Fibroblast of the aortic adventitia (primary cell): ENCODE measurements around the gene CTDP1. TPM values are rescaled to one million over a fixed set of nuclear protein-coding genes. Genes with fewer than 3 reads are reported as not detected.

Source experiments
- DNase-seq: peaks from one replicate; pipeline ENCODE4 v3.0.0-alpha.2; 2010; ENCODE audit warnings: low read depth
- H3K4me3 ChIP-seq: 2 replicates; pipeline ENCODE4 v1.5.1; 2011; ENCODE audit warnings: low read depth, mild to moderate bottlenecking, control low read depth, low read length, moderate library complexity
- total RNA-seq: library from RNA; depleted of rRNA; stranded (reverse); fragments of >200 nt; gene quantifications from 2 replicates; pipeline ENCODE4 v1.2.3, GENCODE V29; 2012; ENCODE audit warnings: low replicate concordance
- TF ChIP-seq, protein P1 (sequence below): IDR thresholded peaks from 2 replicates; pipeline ENCODE4 v1.5.1; 2011; ENCODE audit warnings: mild to moderate bottlenecking, low read length, control low read depth, inconsistent platforms; ENCODE audit not compliant: insufficient read depth

CTDP1 gene
- total RNA-seq, 1 donor, result 14.1 TPM

DNA sequence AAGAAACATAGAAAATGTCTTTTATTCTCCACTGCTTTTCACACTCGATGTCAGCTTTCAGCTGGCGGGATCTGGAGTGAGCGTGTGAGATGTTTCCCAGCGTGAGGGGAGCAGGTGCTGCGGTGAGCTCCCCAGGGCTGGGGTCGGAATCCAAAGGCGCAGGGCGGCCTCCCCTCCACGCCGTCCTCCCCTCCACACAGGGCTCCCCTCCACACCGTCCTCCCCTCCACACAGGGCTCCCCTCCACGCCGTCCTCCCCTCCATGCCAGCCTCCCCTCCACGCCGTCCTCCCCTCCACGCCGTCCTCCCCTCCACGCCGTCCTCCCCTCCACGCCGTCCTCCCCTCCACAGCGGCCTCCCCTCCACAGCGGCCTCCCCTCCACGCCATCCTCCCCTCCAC is 91.2 kb downstream of the CTDP1 start:
- DNase-seq, result no peak
- TF ChIP-seq, protein P1, sequence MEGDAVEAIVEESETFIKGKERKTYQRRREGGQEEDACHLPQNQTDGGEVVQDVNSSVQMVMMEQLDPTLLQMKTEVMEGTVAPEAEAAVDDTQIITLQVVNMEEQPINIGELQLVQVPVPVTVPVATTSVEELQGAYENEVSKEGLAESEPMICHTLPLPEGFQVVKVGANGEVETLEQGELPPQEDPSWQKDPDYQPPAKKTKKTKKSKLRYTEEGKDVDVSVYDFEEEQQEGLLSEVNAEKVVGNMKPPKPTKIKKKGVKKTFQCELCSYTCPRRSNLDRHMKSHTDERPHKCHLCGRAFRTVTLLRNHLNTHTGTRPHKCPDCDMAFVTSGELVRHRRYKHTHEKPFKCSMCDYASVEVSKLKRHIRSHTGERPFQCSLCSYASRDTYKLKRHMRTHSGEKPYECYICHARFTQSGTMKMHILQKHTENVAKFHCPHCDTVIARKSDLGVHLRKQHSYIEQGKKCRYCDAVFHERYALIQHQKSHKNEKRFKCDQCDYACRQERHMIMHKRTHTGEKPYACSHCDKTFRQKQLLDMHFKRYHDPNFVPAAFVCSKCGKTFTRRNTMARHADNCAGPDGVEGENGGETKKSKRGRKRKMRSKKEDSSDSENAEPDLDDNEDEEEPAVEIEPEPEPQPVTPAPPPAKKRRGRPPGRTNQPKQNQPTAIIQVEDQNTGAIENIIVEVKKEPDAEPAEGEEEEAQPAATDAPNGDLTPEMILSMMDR, result no peak

DNA sequence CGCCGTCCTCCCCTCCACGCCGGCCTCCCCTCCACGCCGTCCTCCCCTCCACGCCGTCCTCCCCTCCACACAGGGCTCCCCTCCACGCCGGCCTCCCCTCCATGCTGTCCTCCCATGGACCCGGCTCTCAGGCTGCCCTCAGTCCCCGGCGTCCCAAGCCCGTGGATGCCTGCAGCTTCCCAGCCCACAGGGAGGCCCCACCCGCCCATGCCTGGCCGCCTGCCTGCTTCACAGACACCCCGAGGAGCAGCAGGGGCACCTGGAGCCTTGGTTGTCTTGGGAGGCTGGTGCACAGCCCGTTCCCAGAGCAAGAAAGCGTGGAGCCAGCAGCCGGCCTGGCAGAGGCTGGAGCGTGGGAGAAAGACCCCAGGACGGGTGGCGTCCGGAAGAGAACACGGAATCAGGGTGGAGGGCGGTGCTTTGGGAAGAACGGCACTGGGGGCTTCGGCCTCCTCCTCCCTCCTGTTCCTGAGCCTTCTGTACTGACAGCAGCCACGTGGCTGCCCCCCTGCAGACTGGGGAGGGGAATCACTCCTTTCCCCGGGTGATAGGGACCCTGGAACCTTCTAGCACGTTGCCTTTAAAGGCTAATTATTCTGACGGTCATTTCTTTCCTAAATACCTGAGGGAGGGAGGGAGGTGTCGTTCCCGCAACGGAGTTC is 92.0 kb downstream of the CTDP1 start:
- TF ChIP-seq, protein P1, result no peak
- no peak overlapping the region for H3K4me3 ChIP-seq
- no peak for DNase-seq

More for the DNA sequence above, 91.2 kb downstream of the CTDP1 start:
- H3K4me3 ChIP-seq, result no peak overlapping the region

DNA sequence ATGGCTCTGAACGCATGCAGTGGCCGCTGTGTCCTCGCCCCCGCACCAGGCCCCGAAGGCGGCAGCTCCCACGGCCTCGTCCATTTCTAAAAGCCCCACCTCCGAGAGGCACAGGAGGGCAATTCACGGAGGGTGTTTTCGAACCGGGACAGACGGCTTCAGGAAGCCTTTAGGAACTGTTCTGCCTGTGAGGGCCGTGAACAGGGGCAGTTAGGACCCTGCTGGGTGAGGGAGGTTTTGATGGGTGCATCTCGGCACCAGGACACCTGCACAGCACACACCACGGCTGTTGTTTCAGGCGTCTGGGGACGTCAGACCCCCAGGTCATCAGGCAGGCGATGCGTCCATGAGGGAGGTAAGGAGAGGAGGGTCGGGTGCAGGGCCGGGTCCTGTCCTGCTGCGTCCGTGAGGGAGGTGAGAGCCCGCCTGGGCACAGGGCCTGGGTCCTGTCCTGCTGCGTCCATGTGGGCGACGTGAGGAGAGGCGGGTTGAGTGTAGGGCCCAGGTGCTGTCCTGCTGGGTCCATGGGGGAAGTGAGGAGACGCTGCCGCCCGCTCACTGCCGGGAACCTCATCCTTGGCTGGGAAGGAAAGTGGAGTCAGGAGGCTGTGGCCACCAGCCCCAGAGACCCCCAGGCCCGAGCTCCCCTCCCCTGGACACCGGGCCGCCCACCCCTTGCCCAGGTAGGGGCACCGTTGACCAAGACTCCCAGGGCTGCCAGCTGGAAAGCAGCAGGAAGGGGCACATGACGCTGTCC is 92.7 kb downstream of the CTDP1 start:
- no peak overlapping the region for H3K4me3 ChIP-seq
- no peak for DNase-seq
- TF ChIP-seq, protein P1, result no peak

DNA sequence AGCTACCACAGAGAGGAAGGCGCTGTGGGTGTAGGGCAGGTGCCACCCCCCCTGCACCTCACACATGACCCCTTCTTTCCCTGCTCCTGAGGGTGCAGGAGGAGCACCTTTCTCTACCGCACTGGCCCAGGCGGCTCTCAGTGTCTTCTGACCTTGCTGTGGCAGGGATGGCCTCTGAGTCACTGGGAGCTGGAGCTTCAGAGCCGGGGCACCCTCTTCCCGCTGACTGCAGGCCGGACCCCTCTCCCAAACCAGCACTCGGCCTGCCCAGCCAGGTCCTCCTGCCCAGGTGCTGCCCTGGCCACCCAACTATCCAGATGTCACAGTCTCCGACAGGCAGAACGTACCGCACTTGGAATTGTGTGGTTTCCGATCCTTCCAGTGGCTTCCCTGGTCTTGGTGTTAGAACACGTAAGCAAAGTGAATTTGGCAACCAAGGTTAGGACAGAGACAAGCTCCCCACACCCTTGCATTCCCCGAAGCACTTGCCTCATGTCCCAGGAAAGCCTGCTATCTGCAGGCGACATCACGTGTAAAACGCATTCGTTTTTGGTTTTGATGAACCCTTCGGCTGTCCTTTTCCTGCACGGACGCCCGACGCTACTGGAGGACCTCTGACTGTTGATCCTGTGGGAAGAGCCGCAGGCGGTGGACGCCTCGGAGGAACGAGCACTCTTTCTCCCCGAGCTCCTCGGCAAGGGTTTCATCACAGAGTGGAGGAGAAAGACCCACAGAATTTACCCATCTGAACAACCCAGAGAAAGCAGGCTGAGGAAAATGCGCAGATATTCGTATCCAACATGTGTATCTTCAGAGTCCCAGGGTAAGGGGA is 93.5 kb downstream of the CTDP1 start:
- TF ChIP-seq, protein P1, result no peak

DNA sequence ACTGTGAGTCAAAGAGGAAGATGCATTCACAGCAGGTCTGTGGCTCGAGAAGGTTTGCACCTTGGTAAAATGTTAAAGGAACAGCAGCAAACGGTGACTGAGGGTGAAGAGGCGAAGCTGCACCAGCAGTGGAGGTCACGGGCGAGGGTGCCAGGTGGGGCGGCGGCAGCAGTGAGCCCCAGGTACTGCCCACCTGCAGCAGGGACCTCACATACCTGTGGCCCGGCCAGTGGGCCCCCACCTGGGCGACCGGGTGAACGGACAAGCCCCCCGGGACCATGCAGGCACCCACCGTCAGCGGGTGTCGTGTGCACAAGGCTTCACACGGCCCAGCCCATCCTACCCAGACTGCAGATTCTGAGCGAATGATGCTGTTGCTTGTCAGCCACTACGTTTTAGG is 94.5 kb downstream of the CTDP1 start:
- H3K4me3 ChIP-seq, result no peak overlapping the region
- DNase-seq, result no peak
- TF ChIP-seq, protein P1, result no peak

More for the DNA sequence above, 93.5 kb downstream of the CTDP1 start:
- no peak for DNase-seq
- H3K4me3 ChIP-seq, result no peak overlapping the region

DNA sequence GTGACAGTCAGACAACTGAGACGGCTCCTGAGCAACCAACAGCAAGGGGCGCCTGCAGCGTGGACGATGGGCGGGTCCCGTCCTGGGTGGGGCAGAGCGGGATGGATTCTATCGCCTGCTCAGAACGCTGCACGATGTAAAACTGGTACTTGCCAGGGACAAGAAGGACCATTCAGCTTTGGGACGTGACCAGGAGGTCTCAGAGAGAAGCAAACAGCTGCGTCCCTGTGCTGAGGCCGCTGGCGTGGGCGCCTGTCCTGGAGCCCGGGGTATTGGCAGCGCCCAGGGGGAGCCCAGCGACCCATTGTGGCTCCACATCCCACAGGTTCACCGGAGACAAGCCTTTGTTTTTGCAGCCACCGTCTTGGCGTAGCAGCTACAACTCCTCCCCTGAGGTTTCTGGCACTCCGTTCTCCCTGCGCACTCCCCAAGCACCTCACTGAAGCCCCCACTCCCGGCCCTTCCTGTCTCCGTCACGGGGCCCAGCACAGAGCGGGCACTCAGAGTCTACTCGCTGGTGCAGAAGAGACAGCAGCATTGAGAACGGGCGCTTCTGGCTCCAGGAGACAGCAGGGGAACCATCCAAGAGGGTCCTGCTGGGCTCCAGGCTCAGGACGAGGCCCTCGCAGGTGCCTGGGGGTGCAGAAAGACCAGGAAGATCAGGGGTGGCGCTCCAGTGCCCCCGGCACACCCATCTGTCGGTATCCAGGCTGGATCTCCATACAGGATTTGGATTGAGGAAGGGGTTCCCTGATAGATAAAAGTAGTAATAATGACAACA is 96.0 kb downstream of the CTDP1 start:
- no peak overlapping the region for H3K4me3 ChIP-seq
- no peak for DNase-seq
- TF ChIP-seq, protein P1, result no peak
